ENCODE results near the gene NHS.

Gene NHS

GRCh38 chrX:17622331-17622730, 247.3 kb downstream of the NHS start:
- DNase-seq (ENCODE audit: low read depth in 3 of 3): no peak

GRCh38 chrX:17623750-17624149, 248.8 kb downstream of the NHS start:
- DNase-seq (ENCODE audit: low read depth in 3 of 3): no peak

- DNase-seq (ENCODE audit: low read depth in 3 of 3): no peak
Measured at GRCh38 chrX:17627026-17627425, 252.0 kb downstream of the NHS start.

GRCh38 chrX:17628976-17629375, 254.0 kb downstream of the NHS start:
- DNase-seq (ENCODE audit: low read depth in 3 of 3): no peak

GRCh38 chrX:17629519-17629918, 254.5 kb downstream of the NHS start:
- DNase-seq (ENCODE audit: low read depth in 3 of 3): no peak

- DNase-seq (ENCODE audit: low read depth in 3 of 3): no peak
Measured at GRCh38 chrX:17631647-17632046, 256.6 kb downstream of the NHS start.

GRCh38 chrX:17632942-17633341, 257.9 kb downstream of the NHS start:
- no peak for DNase-seq (ENCODE audit: low read depth in 3 of 3)

GRCh38 chrX:17633546-17633945, 258.5 kb downstream of the NHS start:
- DNase-seq (ENCODE audit: low read depth in 3 of 3): no peak

- DNase-seq (ENCODE audit: low read depth in 3 of 3): no peak
Measured at GRCh38 chrX:17634542-17635207, 259.7 kb downstream of the NHS start.

GRCh38 chrX:17635231-17635630, 260.2 kb downstream of the NHS start:
- no peak for DNase-seq (ENCODE audit: low read depth in 3 of 3)

GRCh38 chrX:17637235-17637634, 262.2 kb downstream of the NHS start:
- DNase-seq (ENCODE audit: low read depth in 3 of 3): no peak

GRCh38 chrX:17638731-17639130, 263.7 kb downstream of the NHS start:
- no peak for DNase-seq (ENCODE audit: low read depth in 3 of 3)

GRCh38 chrX:17642891-17643290, 267.9 kb downstream of the NHS start:
- no peak for DNase-seq (ENCODE audit: low read depth in 3 of 3)

- DNase-seq (ENCODE audit: low read depth in 3 of 3): no peak
Measured at GRCh38 chrX:17643528-17643927, 268.5 kb downstream of the NHS start.

- no peak for DNase-seq (ENCODE audit: low read depth in 3 of 3)
Measured at GRCh38 chrX:17644001-17644400, 269.0 kb downstream of the NHS start.

- DNase-seq (ENCODE audit: low read depth in 3 of 3): peak in 2 of 3 experiments; percentile 6 to 46
Measured at GRCh38 chrX:17654116-17654515, 279.1 kb downstream of the NHS start.

- DNase-seq (ENCODE audit: low read depth in 3 of 3): peak in 1 of 3 experiments; percentile 9
Measured at GRCh38 chrX:17655211-17656034, 280.4 kb downstream of the NHS start.

- peak in 1 of 3 experiments; percentile 6 for DNase-seq (ENCODE audit: low read depth in 3 of 3)
Measured at GRCh38 chrX:17656035-17656418, 281.0 kb downstream of the NHS start.

GRCh38 chrX:17656556-17656955, 281.6 kb downstream of the NHS start:
- DNase-seq (ENCODE audit: low read depth in 3 of 3): no peak

GRCh38 chrX:17662391-17662790, 287.4 kb downstream of the NHS start:
- no peak for DNase-seq (ENCODE audit: low read depth in 3 of 3)

- DNase-seq (ENCODE audit: low read depth in 3 of 3): no peak
Measured at GRCh38 chrX:17668929-17669328, 293.9 kb downstream of the NHS start.

- no peak for DNase-seq (ENCODE audit: low read depth in 3 of 3)
Measured at GRCh38 chrX:17669458-17669857, 294.5 kb downstream of the NHS start.

GRCh38 chrX:17669891-17670290, 294.9 kb downstream of the NHS start:
- no peak for DNase-seq (ENCODE audit: low read depth in 3 of 3)

Data from stimulated activated CD4-positive, alpha-beta T cell treated with anti-CD3 and anti-CD28 coated beads, TNF-alpha, amount 100 ng/mL, for 24 hours (primary cell).